SK-N-MC (cell line): ENCODE measurements around the gene SMIM26.

Experiments used
- DNase-seq: peaks from one replicate; pipeline ENCODE4 v3.0.0-alpha.2; 2011; ENCODE audit warnings: low read depth, low spot score
- H3K27ac ChIP-seq: fragments of 200-600 bp; sonication (generic); 2 replicates; pipeline ENCODE4 v1.5.1; 2016; ENCODE audit warnings: mixed run types
- H3K36me3 ChIP-seq: fragments of 200-600 bp; sonication (generic); 2 replicates; pipeline ENCODE4 v1.6.1; 2017; ENCODE audit warnings: antibody characterized with exemption, low read length, mixed read lengths; ENCODE audit not compliant: insufficient read depth
- H3K4me3 ChIP-seq: fragments of 200-600 bp; sonication (generic); 2 replicates; pipeline ENCODE4 v1.5.1; 2016
- H3K9ac ChIP-seq: fragments of 200-600 bp; sonication (generic); 2 replicates; pipeline ENCODE4 v1.8.0; 2017; ENCODE audit warnings: mixed run types, mixed read lengths; ENCODE audit not compliant: insufficient read length
- H3K9me3 ChIP-seq: fragments of 200-600 bp; sonication (generic); 2 replicates; pipeline ENCODE4 v1.6.1; 2017; ENCODE audit warnings: low read depth, mild to moderate bottlenecking, antibody characterized with exemption, low read length, moderate library complexity, mixed read lengths
- EZH2 ChIP-seq: fragments of 200-600 bp; sonication (generic); IDR thresholded peaks from one replicate; pipeline ENCODE4 v1.6.1; 2017; ENCODE audit warnings: antibody characterized with exemption
- FOXP2 ChIP-seq: optimal IDR thresholded peaks from 2 replicates; pipeline ENCODE3; 2011; ENCODE audit warnings: mild to moderate bottlenecking, moderate library complexity; ENCODE audit not compliant: insufficient read depth; ENCODE audit errors: extremely low read length, control extremely low read depth
- POLR2AphosphoS5 ChIP-seq: IDR thresholded peaks from 2 replicates; pipeline ENCODE4 v1.6.1; 2012; ENCODE audit warnings: mild to moderate bottlenecking, low read depth, low read length, borderline replicate concordance

SMIM26 gene

GRCh38 chr20:18588574-18588933 lies 21.3 kb downstream of the SMIM26 start:
- no peak for TF ChIP-seq EZH2
- TF ChIP-seq FOXP2 = no peak
- no peak for TF ChIP-seq POLR2AphosphoS5
- H3K4me3 ChIP-seq = peak overlapping the region; percentile 75
- no peak overlapping the region for H3K27ac ChIP-seq
- H3K9me3 ChIP-seq = no peaks in the 10 kb centered on the region
- no peak for DNase-seq
- H3K36me3 ChIP-seq = 0 out of 2 replicates have a peak, but pooled peaks cover 1% of the 10 kb centered on the region
- peak overlapping the region; percentile 74 for H3K9ac ChIP-seq

- H3K9ac ChIP-seq = no peak overlapping the region
- H3K4me3 ChIP-seq = no peak overlapping the region
- no peak overlapping the region for H3K27ac ChIP-seq
- TF ChIP-seq EZH2 = no peak
- TF ChIP-seq FOXP2 = no peak
- no peak for TF ChIP-seq POLR2AphosphoS5
- no peak for DNase-seq
- 0 out of 2 replicates have a peak, but pooled peaks cover 2% of the 10 kb centered on the region for H3K36me3 ChIP-seq
- no peaks in the 10 kb centered on the region for H3K9me3 ChIP-seq
These were observed 22.9 kb downstream of the SMIM26 start for GRCh38 chr20:18589941-18590674.

GRCh38 chr20:18596270-18596669 lies 29.0 kb downstream of the SMIM26 start:
- Histone ChIP-seq H3K27ac (no peak overlapping the region), H3K9ac (no peak overlapping the region), H3K9me3 (no peaks in the 10 kb centered on the region), H3K4me3 (no peak overlapping the region), H3K36me3 (peaks cover 26% of the 10 kb centered on the region)
- TF ChIP-seq POLR2AphosphoS5 = no peak
- TF ChIP-seq EZH2 = no peak
- no peak for TF ChIP-seq FOXP2
- no peak for DNase-seq

GRCh38 chr20:18609741-18610140 lies 42.5 kb downstream of the SMIM26 start:
- no peak for DNase-seq
- TF ChIP-seq FOXP2 = no peak
- TF ChIP-seq POLR2AphosphoS5 = no peak
- TF ChIP-seq EZH2 = no peak
- H3K36me3 ChIP-seq = no peaks in the 10 kb centered on the region
- no peak overlapping the region for H3K27ac ChIP-seq
- H3K9ac ChIP-seq = no peak overlapping the region
- H3K9me3 ChIP-seq = no peaks in the 10 kb centered on the region
- no peak overlapping the region for H3K4me3 ChIP-seq

- no peak for DNase-seq
- no peak overlapping the region for H3K9ac ChIP-seq
- H3K27ac ChIP-seq = peak overlapping the region; percentile 82
- H3K36me3 ChIP-seq = peaks cover under 1% of the 10 kb centered on the region; the same call in 1 of the 2 replicates
- TF ChIP-seq EZH2 (no peak), POLR2AphosphoS5 (no peak), FOXP2 (peak; percentile 85)
- no peaks in the 10 kb centered on the region for H3K9me3 ChIP-seq
- no peak overlapping the region for H3K4me3 ChIP-seq
These were observed 44.3 kb downstream of the SMIM26 start for GRCh38 chr20:18611492-18611891.

- Histone ChIP-seq H3K4me3 (no peak overlapping the region), H3K9ac (no peak overlapping the region), H3K36me3 (peaks cover 13% of the 10 kb centered on the region), H3K9me3 (no peaks in the 10 kb centered on the region), H3K27ac (no peak overlapping the region)
- TF ChIP-seq POLR2AphosphoS5 (no peak), FOXP2 (no peak), EZH2 (no peak)
- no peak for DNase-seq
These were observed 46.3 kb downstream of the SMIM26 start for GRCh38 chr20:18613553-18613952.

- Histone ChIP-seq H3K4me3 (no peak overlapping the region), H3K9ac (no peak overlapping the region), H3K9me3 (no peaks in the 10 kb centered on the region), H3K27ac (no peak overlapping the region), H3K36me3 (peaks cover 13% of the 10 kb centered on the region)
- no peak for DNase-seq
- TF ChIP-seq POLR2AphosphoS5 = no peak
- no peak for TF ChIP-seq FOXP2
- no peak for TF ChIP-seq EZH2
These were observed 47.0 kb downstream of the SMIM26 start for GRCh38 chr20:18614244-18614643.

GRCh38 chr20:18615020-18615650 lies 47.9 kb downstream of the SMIM26 start:
- H3K9me3 ChIP-seq = no peaks in the 10 kb centered on the region
- no peak for TF ChIP-seq EZH2
- H3K36me3 ChIP-seq = peaks cover 13% of the 10 kb centered on the region
- no peak for DNase-seq
- peak overlapping the region; percentile 0; the same call in 1 of the 2 replicates for H3K27ac ChIP-seq
- H3K9ac ChIP-seq = no peak overlapping the region
- no peak overlapping the region for H3K4me3 ChIP-seq
